Spleen (tissue), 11 donors: ENCODE measurements around the gene GPR161. TPM values are rescaled to one million over a fixed set of nuclear protein-coding genes. Genes with fewer than 3 reads are reported as not detected.

Experiments
- DNase-seq: peaks from one replicate; pipeline ENCODE4 v3.0.0-alpha.2; 2020
- H3K27ac ChIP-seq, 8 donors: fragments of 200-600 bp; sonication (generic) in 7 of 8; 1 replicate in 4 of 8; 2 replicates in 4 of 8; pipeline versions ENCODE4 v1.5.0 to v1.8.0; 2016 to 2021; ENCODE audit warnings: inconsistent platforms in 4 of 8, mild to moderate bottlenecking in 4 of 8, moderate library complexity in 1 of 8
- H3K27me3 ChIP-seq, 7 donors: fragments of 200-600 bp; sonication (generic) in 6 of 7; replicated peaks in 1 of 7; 1 replicate in 4 of 7; 2 replicates in 3 of 7; pipeline versions ENCODE4 v1.5.0 to v1.8.0; 2016 to 2021; ENCODE audit warnings: inconsistent platforms in 3 of 7, mild to moderate bottlenecking in 1 of 7
- H3K36me3 ChIP-seq, 6 donors: fragments of 200-600 bp; sonication (generic) in 5 of 6; 1 replicate in 4 of 6; 2 replicates in 2 of 6; pipeline versions ENCODE4 v1.5.0 to v1.8.0; 2016 to 2021; ENCODE audit warnings: inconsistent platforms in 2 of 6
- H3K4me1 ChIP-seq, 6 donors: fragments of 200-600 bp; sonication (generic) in 5 of 6; 1 replicate in 3 of 6; 2 replicates in 3 of 6; pipeline versions ENCODE4 v1.5.0 to v1.8.0; 2016 to 2021; ENCODE audit warnings: inconsistent platforms in 3 of 6
- H3K4me3 ChIP-seq, 8 donors: fragments of 200-600 bp; sonication (generic) in 7 of 8; 1 replicate in 4 of 8; 2 replicates in 4 of 8; pipeline versions ENCODE4 v1.5.0 to v1.8.0; 2016 to 2021; ENCODE audit warnings: inconsistent platforms in 4 of 8, mild to moderate bottlenecking in 4 of 8, moderate library complexity in 2 of 8
- H3K9me3 ChIP-seq, 8 donors: fragments of 200-600 bp; sonication (generic) in 7 of 8; 1 replicate in 4 of 8; 2 replicates in 4 of 8; pipeline versions ENCODE4 v1.5.0 to v1.8.0; 2016 to 2021; ENCODE audit warnings: inconsistent platforms in 4 of 8
- CTCF ChIP-seq, 11 experiments: fragments of 200-600 bp in 7 of 11; fragments of 450-650 bp in 4 of 11; sonication (generic) in 4 of 11; IDR thresholded peaks in 8 of 11; conservative IDR thresholded peaks in 3 of 11; 1 replicate in 7 of 11; 2 replicates in 4 of 11; pipeline versions ENCODE4 v1.4.0 to v1.8.0; 2016 to 2021; ENCODE audit warnings: antibody characterized with exemption in 11 of 11, inconsistent platforms in 4 of 11, mild to moderate bottlenecking in 1 of 11
- POLR2A ChIP-seq, 3 donors: fragments of 450-650 bp; IDR thresholded peaks; one replicate each; pipeline ENCODE4 v1.5.1; 2017; ENCODE audit warnings: antibody characterized with exemption in 3 of 3, mild to moderate bottlenecking in 1 of 3
- POLR2AphosphoS5 ChIP-seq, 3 donors: sonication (generic); formaldehyde crosslinking; IDR thresholded peaks; one replicate each; pipeline ENCODE4 v1.5.1; 2017; ENCODE audit warnings: antibody characterized with exemption in 3 of 3
- WGBS, 5 donors: extraction: QIAGEN DNeasy Blood & Tissue Kit in 3 of 5; methylation state at CpG; one replicate each; pipeline versions ENCODE4 v1.1.5 to v1.1.7; 2013 to 2018; 5-methylcytosine and 5-hydroxymethylcytosine counted together
- intact Hi-C: fragments of 100-400 bp; cut with DNase I; formaldehyde crosslinking; loops from one replicate; pipeline ENCODE4 v1.15.0; 2023; ENCODE audit warnings: low total_unique reads
- polyA plus RNA-seq, 3 donors: library from polyadenylated mRNA; stranded (reverse); fragments of 200-250 nt; gene quantifications; one replicate each; pipeline ENCODE4 v1.2.1, GENCODE V29; 2013
- total RNA-seq, 7 donors: library from RNA; depleted of rRNA in 3 of 7; stranded (reverse); fragments of >200 nt in 3 of 7; fragmentation: NEBNext Ultra II Directional in 4 of 7; extraction: Animal tissue kit (Norgen Biotek cat#: 25700) in 4 of 7; gene quantifications; one replicate each; pipeline versions ENCODE4 v1.1.0 to v1.2.1, GENCODE V29; 2016 to 2021
- donor health status: healthy with polysubstance abuse.
- donor health status: DM: no; HTN: no; CAD: no; lungs with moderate emphysema.
- donor health status: DM: no; HTN: no; CAD: no.
- donor health status: Bipolar disorder and iron deficiency.
- donor health status: healthy.
- donor health status: DM: no; HTN: no; CAD: no.
- donor health status: DM: yes; HTN: yes; CAD: no.

GPR161 gene
- total and polyA plus RNA-seq, 10 donors, result 0.53 to 5.5 (median 3.6) TPM

- intact Hi-C loops, result no loop called here
- TF ChIP-seq POLR2A (IDR thresholded peaks at IDR 0.05) (no peak), CTCF (IDR thresholded peaks at IDR 0.05 in 8 of 11, conservative IDR thresholded peaks at IDR 0.05 in 3 of 11) (no peak), POLR2AphosphoS5 (IDR thresholded peaks at IDR 0.05) (no peak)
Observed at GRCh38 chr1:168172250-168172915, 35.7 kb upstream of the GPR161 start.

GRCh38 chr1:168170564-168171508 lies 34.1 kb upstream of the GPR161 start:
- DNase-seq, result no peak
- Histone ChIP-seq H3K27ac (no peak overlapping the region), H3K36me3 (no peaks in the 10 kb centered on the region), H3K9me3 (no peaks in the 10 kb centered on the region), H3K27me3 (peaks cover 0 to 5% (median 0%) of the 10 kb centered on the region in 7 donors), H3K4me1 (no peaks in the 10 kb centered on the region), H3K4me3 (no peak overlapping the region)
- intact Hi-C loops, result no loop called here
- TF ChIP-seq CTCF (IDR thresholded peaks at IDR 0.05 in 8 of 11, conservative IDR thresholded peaks at IDR 0.05 in 3 of 11), result no peak
- TF ChIP-seq POLR2A (IDR thresholded peaks at IDR 0.05), result no peak
- no peak for TF ChIP-seq POLR2AphosphoS5 (IDR thresholded peaks at IDR 0.05)
- WGBS, 5 donors, result 83 to 87% (median 84%) methylated on average over 7 of the region's 7 CpGs

More at GRCh38 chr1:168172250-168172915, 35.7 kb upstream of the GPR161 start:
- no peak for DNase-seq
- 88 to 97% (median 93%) methylated on average over 3 of the region's 3 CpGs for WGBS, 5 donors
- Histone ChIP-seq H3K27ac (no peak overlapping the region), H3K4me3 (no peak overlapping the region), H3K4me1 (no peaks in the 10 kb centered on the region), H3K27me3 (peaks cover 0 to 5% (median 0%) of the 10 kb centered on the region in 7 donors), H3K9me3 (no peaks in the 10 kb centered on the region), H3K36me3 (no peaks in the 10 kb centered on the region)

- DNase-seq, result no peak
- Histone ChIP-seq H3K36me3 (no peaks in the 10 kb centered on the region), H3K4me3 (no peak overlapping the region), H3K27ac (no peak overlapping the region), H3K9me3 (no peaks in the 10 kb centered on the region), H3K4me1 (peaks cover 0 to 6% (median 0%) of the 10 kb centered on the region in 6 donors), H3K27me3 (no peaks in the 10 kb centered on the region)
- intact Hi-C loops, result no loop called here
- TF ChIP-seq POLR2AphosphoS5 (IDR thresholded peaks at IDR 0.05) (no peak), POLR2A (IDR thresholded peaks at IDR 0.05) (no peak), CTCF (IDR thresholded peaks at IDR 0.05 in 8 of 11, conservative IDR thresholded peaks at IDR 0.05 in 3 of 11) (no peak)
- 61 to 71% (median 67%) methylated on average over 2 of the region's 2 CpGs for WGBS, 5 donors
Observed at GRCh38 chr1:168167806-168168205, 31.1 kb upstream of the GPR161 start.

GRCh38 chr1:168164771-168165170 lies 28.0 kb upstream of the GPR161 start:
- H3K4me1 ChIP-seq, result peaks cover 0 to 6% (median 0%) of the 10 kb centered on the region in 6 donors

More at GRCh38 chr1:168164771-168165170, 28.0 kb upstream of the GPR161 start:
- Histone ChIP-seq H3K4me3 (no peak overlapping the region), H3K36me3 (no peaks in the 10 kb centered on the region), H3K27ac (no peak overlapping the region), H3K9me3 (peaks cover 0 to 16% (median 14%) of the 10 kb centered on the region in 8 donors), H3K27me3 (no peaks in the 10 kb centered on the region)
- intact Hi-C loops, result no loop called here
- no peak for TF ChIP-seq POLR2AphosphoS5 (IDR thresholded peaks at IDR 0.05)
- no peak for TF ChIP-seq POLR2A (IDR thresholded peaks at IDR 0.05)
- WGBS, 5 donors, result 69 to 91% (median 83%) methylated on average over 3 of the region's 3 CpGs
- no peak for DNase-seq
